Heart right ventricle (tissue), 16 donors: ENCODE results near the gene PCBP4. TPM values are rescaled to one million over a fixed set of nuclear protein-coding genes. Genes with fewer than 3 reads are reported as not detected.

Experiments used
- ATAC-seq, 8 donors: fragments of 200-7000 bp; cut with Tn5 transposase; one replicate each; pipeline ENCODE4 v1.9.1; 2020; ENCODE audit warnings: mild to moderate bottlenecking in 8 of 8, moderate library complexity in 8 of 8, moderate number of reproducible peaks in 1 of 8
- DNase-seq, 2 donors: peaks; one replicate each; pipeline ENCODE4 v3.0.0-alpha.2; 2020
- H3K27ac ChIP-seq, 10 donors: fragments of 200-600 bp; sonication (generic) in 2 of 10; one replicate each; pipeline versions ENCODE4 v1.5.0 to v1.8.0; 2020 to 2022; ENCODE audit warnings: mild to moderate bottlenecking in 3 of 10
- H3K27me3 ChIP-seq, 7 donors: fragments of 200-600 bp; one replicate each; pipeline ENCODE4 v1.8.0; 2021 to 2022; ENCODE audit warnings: mild to moderate bottlenecking in 2 of 7
- H3K36me3 ChIP-seq, 9 donors: fragments of 200-600 bp; sonication (generic) in 1 of 9; one replicate each; pipeline versions ENCODE4 v1.5.0 to v1.8.0; 2020 to 2022; ENCODE audit warnings: mild to moderate bottlenecking in 2 of 9
- H3K4me1 ChIP-seq, 9 donors: fragments of 200-600 bp; sonication (generic) in 1 of 9; one replicate each; pipeline versions ENCODE4 v1.5.0 to v1.8.0; 2020 to 2022; ENCODE audit warnings: mild to moderate bottlenecking in 4 of 9
- H3K4me3 ChIP-seq, 10 donors: fragments of 200-600 bp; sonication (generic) in 2 of 10; one replicate each; pipeline versions ENCODE4 v1.5.0 to v1.8.0; 2020 to 2022; ENCODE audit warnings: mild to moderate bottlenecking in 7 of 10, moderate library complexity in 2 of 10
- H3K9me3 ChIP-seq, 11 donors: fragments of 200-600 bp in 10 of 11; sonication (generic) in 2 of 11; one replicate each; pipeline versions ENCODE4 v1.5.0 to v1.8.0; 2013 to 2022; ENCODE audit warnings: mild to moderate bottlenecking in 2 of 11, control low read depth in 1 of 11, moderate library complexity in 1 of 11
- CTCF ChIP-seq, 9 donors: fragments of 200-600 bp; sonication (generic) in 2 of 9; IDR thresholded peaks; one replicate each; pipeline versions ENCODE4 v1.5.0 to v1.8.0; 2021 to 2022; ENCODE audit warnings: antibody characterized with exemption in 9 of 9, mild to moderate bottlenecking in 5 of 9, moderate library complexity in 1 of 9
- WGBS, 2 donors: extraction: QIAGEN DNeasy Blood & Tissue Kit; methylation state at CpG; one replicate each; pipeline ENCODE4 v1.1.7; 2013; ENCODE audit warnings: inconsistent platforms in 1 of 2; 5-methylcytosine and 5-hydroxymethylcytosine counted together
- intact Hi-C, 10 donors: fragments of 100-400 bp; cut with DNase I; formaldehyde crosslinking; loops; one replicate each; pipeline versions ENCODE4 v1.11.1 to v1.14.2; 2022
- polyA plus RNA-seq, 2 donors: library from polyadenylated mRNA; stranded (reverse); fragments of 200-250 nt; gene quantifications; one replicate each; pipeline ENCODE4 v1.2.3, GENCODE V29; 2013
- total RNA-seq, 10 donors: library from RNA; stranded (reverse); fragmentation: NEBNext Ultra II Directional in 3 of 10; extraction: Animal tissue kit (Norgen Biotek cat#: 25700) in 3 of 10; gene quantifications; one replicate each; pipeline versions ENCODE4 v1.2.1 to v1.2.4, GENCODE V29; 2021 to 2023
- donor health status: Arrhythmogenic right ventricular cardiomyopathy.
- donor health status: ischemic (EF 13 %, LVEDD 7.1; RV severe dilation, severe dysfunction).
- donor health status: healthy with polysubstance abuse.
- donor health status: DM: no; HTN: yes; CAD: no.
- donor health status: DM: no; HTN: no; CAD: no.
- donor health status: ischemic (EF 25% LVEDD 6.9; RV normal size, moderate dysfunction).
- donor health status: ischemic (EF 25% LVEDD 5.7; RV mildly dilated, moderate dysfunction).
- donor health status: healthy.
- donor health status: DM: yes; HTN: yes; CAD: no.
- donor health status: Ischemic cardiomyopathy.
- donor health status: ischemic (EF 35%, LVEDD 5.7; RV mildly dilated, moderate dysfunction).
- donor health status: nonischemic (EF 11% LVEDD 7.7; RV severe dilation, severe dysfunction).
- donor health status: DM: yes; HTN: yes; CAD: no.
- donor health status: PGD.
- donor health status: ischemic (EF 29% LVEDD 5.4; RV normal size, mild dysfunction).
- donor health status: nonischemic (EF 23%, LVEDD 6.1; RV moderate dilation, normal function).

PCBP4 gene
- total and polyA plus RNA-seq, 12 donors, result 55.1 to 123 (median 62.2) TPM

GRCh38 chr3:52013802-52014598 is 46.7 kb upstream of the PCBP4 start:
- WGBS, 2 donors, result 90 to 91% methylated on average over 6 of the region's 6 CpGs
- no peak for TF ChIP-seq CTCF (IDR thresholded peaks at IDR 0.05)
- DNase-seq (no peak), ATAC-seq (no peak)
- Histone ChIP-seq H3K4me1 (peaks cover 13 to 57% (median 36%) of the 10 kb centered on the region in 9 donors), H3K27ac (no peak overlapping the region), H3K36me3 (no peaks in the 10 kb centered on the region), H3K27me3 (no peaks in the 10 kb centered on the region), H3K4me3 (no peak overlapping the region), H3K9me3 (no peaks in the 10 kb centered on the region)
- intact Hi-C loops, result loop anchor here in 3 of 10 donors (5.0 kb wide), 3 partner anchors 33 to 533 kb away; no protein-coding TSS in a partner anchor

GRCh38 chr3:52012699-52013098 is 45.4 kb upstream of the PCBP4 start:
- 49 to 62% methylated on average over 7 of the region's 7 CpGs for WGBS, 2 donors
- TF ChIP-seq CTCF (IDR thresholded peaks at IDR 0.05), result no peak
- H3K36me3 ChIP-seq, result no peaks in the 10 kb centered on the region
- no peaks in the 10 kb centered on the region for H3K9me3 ChIP-seq
- ATAC-seq, result peak in 4 of 8 donors; percentile 13 to 45 (median 22)
- peak overlapping the region in 2 of 10 donors; percentile 23 to 36 for H3K27ac ChIP-seq
- H3K27me3 ChIP-seq, result no peaks in the 10 kb centered on the region
- intact Hi-C loops, result loop anchor here in 3 of 10 donors (5.0 kb wide), 3 partner anchors 35 to 535 kb away; no protein-coding TSS in a partner anchor
- no peak overlapping the region for H3K4me3 ChIP-seq
- no peak for DNase-seq
- H3K4me1 ChIP-seq, result peaks cover 7 to 50% (median 26%) of the 10 kb centered on the region in 9 donors

GRCh38 chr3:52010431-52010830 is 43.2 kb upstream of the PCBP4 start:
- no peaks in the 10 kb centered on the region for H3K9me3 ChIP-seq
- intact Hi-C loops, result loop anchor here in 3 of 10 donors (5.0 kb wide), 3 partner anchors 37 to 537 kb away; no protein-coding TSS in a partner anchor
- peaks cover 16 to 51% (median 33%) of the 10 kb centered on the region in 9 donors for H3K4me1 ChIP-seq
- no peak overlapping the region for H3K27ac ChIP-seq
- no peak overlapping the region for H3K4me3 ChIP-seq
- DNase-seq (no peak), ATAC-seq (no peak)
- no peak for TF ChIP-seq CTCF (IDR thresholded peaks at IDR 0.05)
- H3K36me3 ChIP-seq, result no peaks in the 10 kb centered on the region
- no peaks in the 10 kb centered on the region for H3K27me3 ChIP-seq

- intact Hi-C loops, result loop anchor here in 4 of 10 donors (5.0 to 10.0 kb wide), 2 partner anchors 40 to 208 kb away; no protein-coding TSS in a partner anchor
- ATAC-seq (no peak), DNase-seq (no peak)
- Histone ChIP-seq H3K9me3 (no peaks in the 10 kb centered on the region), H3K27ac (peak overlapping the region in 3 of 10 donors; percentile 22 to 83 (median 77)), H3K4me3 (no peak overlapping the region), H3K4me1 (peaks cover 22 to 46% (median 38%) of the 10 kb centered on the region in 9 donors), H3K27me3 (no peaks in the 10 kb centered on the region), H3K36me3 (no peaks in the 10 kb centered on the region)
- TF ChIP-seq CTCF (IDR thresholded peaks at IDR 0.05), result no peak
- WGBS, 2 donors, result 33 to 37% methylated on average over 4 of the region's 4 CpGs
Measured at GRCh38 chr3:52007291-52007690, 40.0 kb upstream of the PCBP4 start.
